ENCODE data around the gene RRP15.

Gene RRP15

GRCh38 chr1:218364028-218364710 lies 79.1 kb downstream of the RRP15 start:
- peak; percentile 31 for DNase-seq

- DNase-seq, result no peak
These were observed 80.3 kb downstream of the RRP15 start for GRCh38 chr1:218365226-218365999.

- peak; percentile 83 for DNase-seq
These were observed 81.4 kb downstream of the RRP15 start for GRCh38 chr1:218366322-218367052.

GRCh38 chr1:218367118-218367517 lies 82.0 kb downstream of the RRP15 start:
- no peak for DNase-seq

GRCh38 chr1:218368686-218369085 lies 83.6 kb downstream of the RRP15 start:
- no peak for DNase-seq

GRCh38 chr1:218369688-218370511 lies 84.8 kb downstream of the RRP15 start:
- no peak for DNase-seq

- DNase-seq, result peak; percentile 31
These were observed 87.0 kb downstream of the RRP15 start for GRCh38 chr1:218371927-218372672.

GRCh38 chr1:218374401-218375353 lies 89.6 kb downstream of the RRP15 start:
- DNase-seq, result no peak

- no peak for DNase-seq
These were observed 91.6 kb downstream of the RRP15 start for GRCh38 chr1:218376722-218377121.

- DNase-seq, result no peak
These were observed 92.1 kb downstream of the RRP15 start for GRCh38 chr1:218377143-218377660.

GRCh38 chr1:218380125-218380977 lies 95.3 kb downstream of the RRP15 start:
- no peak for DNase-seq

GRCh38 chr1:218382261-218382660 lies 97.2 kb downstream of the RRP15 start:
- no peak for DNase-seq

GRCh38 chr1:218383051-218383450 lies 98.0 kb downstream of the RRP15 start:
- peak; percentile 50 for DNase-seq

- DNase-seq, result no peak
These were observed 98.6 kb downstream of the RRP15 start for GRCh38 chr1:218383681-218384080.

GRCh38 chr1:218384581-218384993 lies 99.5 kb downstream of the RRP15 start:
- peak; percentile 32 for DNase-seq

All from NCI-H774 (cell line).